ENCODE measurements around the gene PTPRN2.
"Not testable (repeated sequence)": the region's sequence is repeated elsewhere in the genome, so short reads cannot be mapped to it uniquely, and the experiment has no call there.

Gene PTPRN2

GRCh38 chr7:158236400-158236799 is 351.2 kb downstream of the PTPRN2 start:
- FAIRE-seq (no peak), DNase-seq (ENCODE audit: insufficient read length, low spot score) (no peak)
- TF ChIP-seq POLR2A (IDR thresholded peaks at IDR 0.05; ENCODE audit: low read depth, low read length) = no peak

- FAIRE-seq (no peak), DNase-seq (ENCODE audit: insufficient read length, low spot score) (no peak)
- TF ChIP-seq POLR2A (IDR thresholded peaks at IDR 0.05; ENCODE audit: low read depth, low read length) = no peak
Measured at GRCh38 chr7:158235862-158236261, 351.8 kb downstream of the PTPRN2 start.

GRCh38 chr7:158229945-158230344 is 357.7 kb downstream of the PTPRN2 start:
- no peak for DNase-seq (ENCODE audit: insufficient read length, low spot score)
- TF ChIP-seq POLR2A (IDR thresholded peaks at IDR 0.05; ENCODE audit: low read depth, low read length) = no peak
- FAIRE-seq = no peak

GRCh38 chr7:158228986-158229385 is 358.6 kb downstream of the PTPRN2 start:
- TF ChIP-seq POLR2A (IDR thresholded peaks at IDR 0.05; ENCODE audit: low read depth, low read length) = no peak
- DNase-seq (ENCODE audit: insufficient read length, low spot score) = no peak
- no peak for FAIRE-seq

GRCh38 chr7:158228131-158228530 is 359.5 kb downstream of the PTPRN2 start:
- DNase-seq (ENCODE audit: insufficient read length, low spot score) (no peak), FAIRE-seq (no peak)
- TF ChIP-seq POLR2A (IDR thresholded peaks at IDR 0.05; ENCODE audit: low read depth, low read length) = no peak

- DNase-seq (ENCODE audit: insufficient read length, low spot score) = no peak
- no peak for FAIRE-seq
- TF ChIP-seq POLR2A (IDR thresholded peaks at IDR 0.05; ENCODE audit: low read depth, low read length) = no peak
Measured at GRCh38 chr7:158227258-158227984, 360.2 kb downstream of the PTPRN2 start.

GRCh38 chr7:158216198-158216597 is 371.4 kb downstream of the PTPRN2 start:
- no peak for DNase-seq (ENCODE audit: insufficient read length, low spot score)
- FAIRE-seq = no peak
- no peak for TF ChIP-seq POLR2A (IDR thresholded peaks at IDR 0.05; ENCODE audit: low read depth, low read length)

GRCh38 chr7:158209435-158209834 is 378.2 kb downstream of the PTPRN2 start:
- no peak for DNase-seq (ENCODE audit: insufficient read length, low spot score)
- no peak for TF ChIP-seq POLR2A (IDR thresholded peaks at IDR 0.05; ENCODE audit: low read depth, low read length)
- FAIRE-seq = no peak

- FAIRE-seq (no peak), DNase-seq (ENCODE audit: insufficient read length, low spot score) (no peak)
- TF ChIP-seq POLR2A (IDR thresholded peaks at IDR 0.05; ENCODE audit: low read depth, low read length) = no peak
Measured at GRCh38 chr7:158206341-158206740, 381.3 kb downstream of the PTPRN2 start.

GRCh38 chr7:158204453-158204852 is 383.2 kb downstream of the PTPRN2 start:
- no peak for DNase-seq (ENCODE audit: insufficient read length, low spot score)

GRCh38 chr7:158203948-158204347 is 383.7 kb downstream of the PTPRN2 start:
- DNase-seq (ENCODE audit: insufficient read length, low spot score); FAIRE-seq: not testable (repeated sequence)

More at GRCh38 chr7:158204453-158204852, 383.2 kb downstream of the PTPRN2 start:
- TF ChIP-seq POLR2A (IDR thresholded peaks at IDR 0.05; ENCODE audit: low read depth, low read length) = no peak
- FAIRE-seq = no peak

GRCh38 chr7:158194365-158194900 is 393.2 kb downstream of the PTPRN2 start:
- no peak for TF ChIP-seq POLR2A (IDR thresholded peaks at IDR 0.05; ENCODE audit: low read depth, low read length)
- DNase-seq (ENCODE audit: insufficient read length, low spot score) = no peak
- no peak for FAIRE-seq

GRCh38 chr7:158193446-158193845 is 394.2 kb downstream of the PTPRN2 start:
- TF ChIP-seq POLR2A (IDR thresholded peaks at IDR 0.05; ENCODE audit: low read depth, low read length) = no peak
- FAIRE-seq (no peak), DNase-seq (ENCODE audit: insufficient read length, low spot score) (no peak)

GRCh38 chr7:158192956-158193355 is 394.7 kb downstream of the PTPRN2 start:
- no peak for TF ChIP-seq POLR2A (IDR thresholded peaks at IDR 0.05; ENCODE audit: low read depth, low read length)
- DNase-seq (ENCODE audit: insufficient read length, low spot score) (no peak), FAIRE-seq (no peak)

GRCh38 chr7:158192184-158192835 is 395.3 kb downstream of the PTPRN2 start:
- DNase-seq (ENCODE audit: insufficient read length, low spot score) = no peak
- no peak for FAIRE-seq
- no peak for TF ChIP-seq POLR2A (IDR thresholded peaks at IDR 0.05; ENCODE audit: low read depth, low read length)
